GM11168 (cell line): ENCODE results near the gene ADPRS.

Source experiments
- in situ Hi-C: fragments of 300-500 bp; cut with MboI; formaldehyde crosslinking; loops from one replicate; pipeline ENCODE4 v1.12.0; 2022; ENCODE audit warnings: low sequenced_read_pairs; ENCODE audit not compliant: unreplicated experiment

ADPRS gene

GRCh38 chr1:36088577-36089392 lies at the start of gene ADPRS:
ADPRS (plus strand) TSS chr1:36088892; CDS start chr1:36088905, 13 bp downstream.
- in situ Hi-C loops, result no loop called here

- in situ Hi-C loops, result no loop called here
These were observed 48.5 kb upstream of the ADPRS start for GRCh38 chr1:36040238-36040637.

GRCh38 chr1:36051821-36052220 lies 36.9 kb upstream of the ADPRS start:
- in situ Hi-C loops, result no loop called here

- in situ Hi-C loops, result no loop called here
These were observed 34.7 kb upstream of the ADPRS start for GRCh38 chr1:36053978-36054377.

- in situ Hi-C loops, result no loop called here
These were observed 33.0 kb upstream of the ADPRS start for GRCh38 chr1:36055706-36056105.

- in situ Hi-C loops, result no loop called here
These were observed 26.4 kb upstream of the ADPRS start for GRCh38 chr1:36062315-36062714.

GRCh38 chr1:36067871-36068270 lies 20.8 kb upstream of the ADPRS start:
- in situ Hi-C loops, result no loop called here

GRCh38 chr1:36068866-36069265 lies 19.8 kb upstream of the ADPRS start:
- in situ Hi-C loops, result no loop called here

GRCh38 chr1:36070349-36070748 lies 18.3 kb upstream of the ADPRS start:
- in situ Hi-C loops, result no loop called here

GRCh38 chr1:36076979-36077573 lies 11.6 kb upstream of the ADPRS start:
- in situ Hi-C loops, result no loop called here

- in situ Hi-C loops, result no loop called here
These were observed 8.5 kb upstream of the ADPRS start for GRCh38 chr1:36080236-36080635.

GRCh38 chr1:36080801-36081200 lies 7.9 kb upstream of the ADPRS start:
- in situ Hi-C loops, result no loop called here

GRCh38 chr1:36081926-36082485 lies 6.7 kb upstream of the ADPRS start:
- in situ Hi-C loops, result no loop called here

- in situ Hi-C loops, result no loop called here
These were observed 5.5 kb upstream of the ADPRS start for GRCh38 chr1:36083219-36083618.

GRCh38 chr1:36083635-36084496 lies 4.8 kb upstream of the ADPRS start, which contains the start of gene TEKT2:
TEKT2 (plus strand) TSS chr1:36084094; CDS start chr1:36084922, 828 bp downstream.
- in situ Hi-C loops, result no loop called here

GRCh38 chr1:36084497-36085115 lies 4.1 kb upstream of the ADPRS start:
- in situ Hi-C loops, result no loop called here

GRCh38 chr1:36085126-36085525 lies 3.6 kb upstream of the ADPRS start:
- in situ Hi-C loops, result no loop called here

- in situ Hi-C loops, result no loop called here
These were observed 2.8 kb upstream of the ADPRS start for GRCh38 chr1:36085686-36086526.

- in situ Hi-C loops, result no loop called here
These were observed 2.0 kb upstream of the ADPRS start for GRCh38 chr1:36086529-36087232.
